ENCODE results near the gene PIP4K2C.

Gene PIP4K2C

DNA sequence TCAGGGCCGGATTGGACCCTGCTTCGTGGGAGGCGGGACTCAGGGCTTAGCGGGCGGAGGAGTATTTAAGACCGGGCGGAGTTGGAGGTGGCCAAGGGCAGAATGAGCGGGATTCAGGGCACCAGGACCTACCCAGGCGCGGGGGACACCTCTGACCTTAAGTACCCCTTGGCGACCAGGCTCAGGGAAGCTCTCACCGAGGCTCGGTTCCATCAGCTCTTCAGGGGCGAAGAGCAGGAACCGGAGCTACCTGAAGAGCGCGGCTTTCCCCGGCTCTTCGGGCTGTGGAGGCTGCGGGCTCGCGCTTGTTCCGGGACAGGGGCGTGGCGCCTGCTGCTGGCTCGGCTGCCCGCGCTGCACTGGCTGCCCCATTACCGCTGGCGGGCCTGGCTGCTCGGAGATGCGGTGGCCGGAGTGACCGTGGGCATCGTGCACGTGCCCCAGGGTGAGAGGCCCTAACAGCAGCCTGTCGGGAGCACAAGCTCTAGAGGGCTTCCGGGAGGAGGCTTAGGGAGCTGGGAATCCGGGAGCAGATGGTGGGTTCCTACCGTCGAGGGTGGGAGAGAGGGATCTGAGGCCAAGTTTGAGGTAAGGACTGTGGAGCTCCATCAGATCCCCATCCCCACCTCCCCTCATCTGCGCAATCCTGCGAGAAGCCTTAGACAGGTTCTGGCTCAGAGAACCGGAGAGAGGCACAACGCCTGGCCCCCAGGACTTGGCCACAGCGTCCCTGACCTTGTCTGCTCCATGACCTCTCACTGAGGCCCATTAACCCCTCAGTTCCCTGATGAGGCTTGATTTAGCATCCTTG is 28.6 kb downstream of the PIP4K2C start:
- no peaks in the 10 kb centered on the region for H4K20me1 ChIP-seq (ENCODE audit: insufficient read depth, low read length)
- no peaks in the 10 kb centered on the region for H3K9me3 ChIP-seq (replicated peaks; ENCODE audit: insufficient read depth, low read length)
- no peak overlapping the region for H2AFZ ChIP-seq (ENCODE audit: low read length)
- no peak for DNase-seq
- H3K4me1 ChIP-seq (ENCODE audit: low read length): peaks cover 6% of the 10 kb centered on the region
- H3F3A ChIP-seq (ENCODE audit: insufficient read depth, low read length): no peaks in the 10 kb centered on the region
- H3K36me3 ChIP-seq (replicated peaks; ENCODE audit: insufficient read depth, low read length): no peaks in the 10 kb centered on the region
- H3K9me2 ChIP-seq (replicated peaks; ENCODE audit: insufficient read depth, low read length): no peaks in the 10 kb centered on the region
- no peak overlapping the region for H3K9ac ChIP-seq (ENCODE audit: low read length)
- H3K79me2 ChIP-seq (ENCODE audit: low read length): no peaks in the 10 kb centered on the region
- H3K27ac ChIP-seq (ENCODE audit: low read length): no peak overlapping the region
- TF ChIP-seq EZH2phosphoT487 (IDR thresholded peaks at IDR 0.05; ENCODE audit: low read length): no peak
- TF ChIP-seq, protein P1, sequence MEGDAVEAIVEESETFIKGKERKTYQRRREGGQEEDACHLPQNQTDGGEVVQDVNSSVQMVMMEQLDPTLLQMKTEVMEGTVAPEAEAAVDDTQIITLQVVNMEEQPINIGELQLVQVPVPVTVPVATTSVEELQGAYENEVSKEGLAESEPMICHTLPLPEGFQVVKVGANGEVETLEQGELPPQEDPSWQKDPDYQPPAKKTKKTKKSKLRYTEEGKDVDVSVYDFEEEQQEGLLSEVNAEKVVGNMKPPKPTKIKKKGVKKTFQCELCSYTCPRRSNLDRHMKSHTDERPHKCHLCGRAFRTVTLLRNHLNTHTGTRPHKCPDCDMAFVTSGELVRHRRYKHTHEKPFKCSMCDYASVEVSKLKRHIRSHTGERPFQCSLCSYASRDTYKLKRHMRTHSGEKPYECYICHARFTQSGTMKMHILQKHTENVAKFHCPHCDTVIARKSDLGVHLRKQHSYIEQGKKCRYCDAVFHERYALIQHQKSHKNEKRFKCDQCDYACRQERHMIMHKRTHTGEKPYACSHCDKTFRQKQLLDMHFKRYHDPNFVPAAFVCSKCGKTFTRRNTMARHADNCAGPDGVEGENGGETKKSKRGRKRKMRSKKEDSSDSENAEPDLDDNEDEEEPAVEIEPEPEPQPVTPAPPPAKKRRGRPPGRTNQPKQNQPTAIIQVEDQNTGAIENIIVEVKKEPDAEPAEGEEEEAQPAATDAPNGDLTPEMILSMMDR (IDR thresholded peaks at IDR 0.05; ENCODE audit: low read length): no peak
- no peak for TF ChIP-seq EZH2 (optimal IDR thresholded peaks at IDR 0.05; ENCODE audit: low read depth, low read length)
- peaks cover 50% of the 10 kb centered on the region for H3K27me3 ChIP-seq (replicated peaks; ENCODE audit: insufficient read depth, low read length)
- H3K4me3 ChIP-seq (ENCODE audit: low read length): no peak overlapping the region
- H3K4me2 ChIP-seq (ENCODE audit: low read depth, low read length): peak overlapping the region; percentile 33; the same call in 1 of the 2 replicates

- H3F3A ChIP-seq (ENCODE audit: insufficient read depth, low read length): no peaks in the 10 kb centered on the region
- peak overlapping the region; percentile 44; the same call in 1 of the 2 replicates for H3K4me3 ChIP-seq (ENCODE audit: low read length)
- peak overlapping the region; percentile 93 for H3K4me2 ChIP-seq (ENCODE audit: low read depth, low read length)
- H2AFZ ChIP-seq (ENCODE audit: low read length): 0 out of 2 replicates have a peak overlapping the region, but pooled peaks have one; percentile 74
- H4K20me1 ChIP-seq (ENCODE audit: insufficient read depth, low read length): no peaks in the 10 kb centered on the region
- H3K36me3 ChIP-seq (replicated peaks; ENCODE audit: insufficient read depth, low read length): no peaks in the 10 kb centered on the region
- H3K9me3 ChIP-seq (replicated peaks; ENCODE audit: insufficient read depth, low read length): no peaks in the 10 kb centered on the region
- no peak overlapping the region for H3K27ac ChIP-seq (ENCODE audit: low read length)
- H3K27me3 ChIP-seq (replicated peaks; ENCODE audit: insufficient read depth, low read length): peaks cover 50% of the 10 kb centered on the region
- peaks cover 6% of the 10 kb centered on the region for H3K4me1 ChIP-seq (ENCODE audit: low read length)
- no peak for TF ChIP-seq EZH2phosphoT487 (IDR thresholded peaks at IDR 0.05; ENCODE audit: low read length)
- no peak for TF ChIP-seq EZH2 (optimal IDR thresholded peaks at IDR 0.05; ENCODE audit: low read depth, low read length)
- TF ChIP-seq, protein P1 (IDR thresholded peaks at IDR 0.05; ENCODE audit: low read length): no peak
- no peaks in the 10 kb centered on the region for H3K79me2 ChIP-seq (ENCODE audit: low read length)
- H3K9me2 ChIP-seq (replicated peaks; ENCODE audit: insufficient read depth, low read length): no peaks in the 10 kb centered on the region
- no peak for DNase-seq
- no peak overlapping the region for H3K9ac ChIP-seq (ENCODE audit: low read length)
Measured at GRCh38 chr12:57620245-57620935, 29.4 kb downstream of the PIP4K2C start.

DNA sequence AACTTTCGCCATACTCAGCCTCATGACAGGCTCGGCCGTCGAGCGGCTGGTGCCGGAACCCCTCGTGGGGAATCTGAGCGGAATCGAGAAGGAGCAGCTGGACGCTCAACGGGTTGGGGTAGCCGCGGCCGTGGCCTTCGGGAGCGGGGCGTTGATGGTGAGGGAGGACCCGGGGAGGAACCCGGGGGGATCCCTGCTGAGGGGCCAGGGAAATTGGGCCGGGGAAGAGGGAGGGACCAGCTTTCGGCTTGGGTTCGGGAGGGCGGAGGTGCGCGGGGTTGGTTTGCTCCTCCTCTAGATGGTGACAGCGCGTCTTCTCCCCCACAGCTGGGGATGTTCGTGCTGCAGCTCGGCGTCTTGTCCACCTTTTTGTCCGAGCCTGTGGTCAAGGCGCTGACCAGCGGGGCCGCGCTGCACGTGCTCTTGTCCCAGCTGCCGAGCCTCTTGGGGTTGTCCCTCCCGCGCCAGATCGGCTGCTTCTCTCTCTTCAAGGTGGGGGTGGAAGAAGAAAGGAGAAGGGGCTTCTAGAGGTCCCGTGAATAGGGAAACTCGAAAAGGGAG is 30.0 kb downstream of the PIP4K2C start:
- Histone ChIP-seq H3K9me3 (replicated peaks; ENCODE audit: insufficient read depth, low read length) (no peaks in the 10 kb centered on the region), H3K4me3 (ENCODE audit: low read length) (peak overlapping the region; percentile 44), H3K9me2 (replicated peaks; ENCODE audit: insufficient read depth, low read length) (no peaks in the 10 kb centered on the region), H3K79me2 (ENCODE audit: low read length) (no peaks in the 10 kb centered on the region), H3K27me3 (replicated peaks; ENCODE audit: insufficient read depth, low read length) (peaks cover 50% of the 10 kb centered on the region), H3K9ac (ENCODE audit: low read length) (no peak overlapping the region), H4K20me1 (ENCODE audit: insufficient read depth, low read length) (no peaks in the 10 kb centered on the region), H3K27ac (ENCODE audit: low read length) (no peak overlapping the region), H3K36me3 (replicated peaks; ENCODE audit: insufficient read depth, low read length) (no peaks in the 10 kb centered on the region), H3K4me2 (ENCODE audit: low read depth, low read length) (peak overlapping the region; percentile 93), H2AFZ (ENCODE audit: low read length) (peak overlapping the region; percentile 74), H3F3A (ENCODE audit: insufficient read depth, low read length) (no peaks in the 10 kb centered on the region), H3K4me1 (ENCODE audit: low read length) (peaks cover 6% of the 10 kb centered on the region)
- no peak for TF ChIP-seq EZH2phosphoT487 (IDR thresholded peaks at IDR 0.05; ENCODE audit: low read length)
- TF ChIP-seq EZH2 (optimal IDR thresholded peaks at IDR 0.05; ENCODE audit: low read depth, low read length): peak; percentile 72
- DNase-seq: no peak

Data from MM.1S (cell line).